Stimulated activated CD8-positive, alpha-beta memory T cell treated with anti-CD3 and anti-CD28 coated beads, Interleukin-12 subunit alpha, Interleukin-12 subunit beta, amount 100 ng/mL, for 1 hour (primary cell): ENCODE data around the gene PEAK3.
"Not testable (repeated sequence)": the region's sequence is repeated elsewhere in the genome, so short reads cannot be mapped to it uniquely, and the experiment has no call there.

ENCODE experiments used
- DNase-seq: peaks from one replicate; pipeline ENCODE4 v3.0.0-alpha.2; 2020; ENCODE audit warnings: low read depth

PEAK3 gene

GRCh38 chr19:2288818-2289713, 7.1 kb upstream of the PEAK3 start:
- no peak for DNase-seq

GRCh38 chr19:2288338-2288817, 6.4 kb upstream of the PEAK3 start:
- DNase-seq: no peak

GRCh38 chr19:2287585-2288337, 5.8 kb upstream of the PEAK3 start:
- no peak for DNase-seq

GRCh38 chr19:2286402-2287140, 4.6 kb upstream of the PEAK3 start:
- no peak for DNase-seq

GRCh38 chr19:2283835-2284507, 2.0 kb upstream of the PEAK3 start:
- DNase-seq: no peak

- DNase-seq: no peak
Observed at GRCh38 chr19:2282862-2283237, 875 bp upstream of the PEAK3 start.

GRCh38 chr19:2281265-2282061, 512 bp downstream of the PEAK3 start:
- DNase-seq: not testable (repeated sequence)

- DNase-seq: no peak
Observed at GRCh38 chr19:2280633-2281264, 1.2 kb downstream of the PEAK3 start.

GRCh38 chr19:2278459-2279158, 3.4 kb downstream of the PEAK3 start:
- DNase-seq: no peak

- no peak for DNase-seq
Observed at GRCh38 chr19:2277138-2277537, 4.8 kb downstream of the PEAK3 start.

GRCh38 chr19:2276429-2276986, 5.5 kb downstream of the PEAK3 start:
- no peak for DNase-seq

GRCh38 chr19:2275588-2276428, 6.2 kb downstream of the PEAK3 start:
- DNase-seq: no peak

- no peak for DNase-seq
Observed at GRCh38 chr19:2274931-2275535, 6.9 kb downstream of the PEAK3 start.

- no peak for DNase-seq
Observed at GRCh38 chr19:2274185-2274711, 7.7 kb downstream of the PEAK3 start.

- peak; percentile 46 for DNase-seq
Observed at GRCh38 chr19:2273356-2274184, 8.4 kb downstream of the PEAK3 start.

- DNase-seq: no peak
Observed at GRCh38 chr19:2271234-2272103, 10.5 kb downstream of the PEAK3 start.
